ENCODE measurements around the gene TBC1D24.

TBC1D24 gene

GRCh38 chr16:2512735-2513404 is 37.9 kb downstream of the TBC1D24 start:
- DNase-seq (ENCODE audit: low read depth), result peak; percentile 41
- H3K4me3 ChIP-seq (ENCODE audit: low read depth, low read length), result no peak overlapping the region
- TF ChIP-seq MAX (IDR thresholded peaks at IDR 0.05; ENCODE audit: low read depth, low read length) (no peak), POLR2A (IDR thresholded peaks at IDR 0.05; ENCODE audit: extremely low read depth, insufficient read length) (no peak), MYC (IDR thresholded peaks at IDR 0.05; ENCODE audit: low read depth, low read length) (no peak)
- TF ChIP-seq, protein P1, sequence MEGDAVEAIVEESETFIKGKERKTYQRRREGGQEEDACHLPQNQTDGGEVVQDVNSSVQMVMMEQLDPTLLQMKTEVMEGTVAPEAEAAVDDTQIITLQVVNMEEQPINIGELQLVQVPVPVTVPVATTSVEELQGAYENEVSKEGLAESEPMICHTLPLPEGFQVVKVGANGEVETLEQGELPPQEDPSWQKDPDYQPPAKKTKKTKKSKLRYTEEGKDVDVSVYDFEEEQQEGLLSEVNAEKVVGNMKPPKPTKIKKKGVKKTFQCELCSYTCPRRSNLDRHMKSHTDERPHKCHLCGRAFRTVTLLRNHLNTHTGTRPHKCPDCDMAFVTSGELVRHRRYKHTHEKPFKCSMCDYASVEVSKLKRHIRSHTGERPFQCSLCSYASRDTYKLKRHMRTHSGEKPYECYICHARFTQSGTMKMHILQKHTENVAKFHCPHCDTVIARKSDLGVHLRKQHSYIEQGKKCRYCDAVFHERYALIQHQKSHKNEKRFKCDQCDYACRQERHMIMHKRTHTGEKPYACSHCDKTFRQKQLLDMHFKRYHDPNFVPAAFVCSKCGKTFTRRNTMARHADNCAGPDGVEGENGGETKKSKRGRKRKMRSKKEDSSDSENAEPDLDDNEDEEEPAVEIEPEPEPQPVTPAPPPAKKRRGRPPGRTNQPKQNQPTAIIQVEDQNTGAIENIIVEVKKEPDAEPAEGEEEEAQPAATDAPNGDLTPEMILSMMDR (IDR thresholded peaks at IDR 0.05; ENCODE audit: low read depth, low read length), result peak; percentile 12

- TF ChIP-seq, protein P1 (IDR thresholded peaks at IDR 0.05; ENCODE audit: low read depth, low read length), result no peak
- TF ChIP-seq MAX (IDR thresholded peaks at IDR 0.05; ENCODE audit: low read depth, low read length), result peak; percentile 71
- TF ChIP-seq MYC (IDR thresholded peaks at IDR 0.05; ENCODE audit: low read depth, low read length), result peak; percentile 30; the same call in 1 of the 2 replicates
- TF ChIP-seq POLR2A (IDR thresholded peaks at IDR 0.05; ENCODE audit: extremely low read depth, insufficient read length), result peak; percentile 65
- peak within 1 kb of the TSS; percentile 78 for H3K4me3 ChIP-seq (ENCODE audit: low read depth, low read length)
- peak; percentile 90 for DNase-seq (ENCODE audit: low read depth)
Measured at GRCh38 chr16:2513405-2514332, 38.7 kb downstream of the TBC1D24 start, which contains the start of gene ATP6V0C. TSS of gene ATP6V0C (plus strand) at chr16:2513952. CDS start at chr16:2514104, 152 bp downstream.

DNA sequence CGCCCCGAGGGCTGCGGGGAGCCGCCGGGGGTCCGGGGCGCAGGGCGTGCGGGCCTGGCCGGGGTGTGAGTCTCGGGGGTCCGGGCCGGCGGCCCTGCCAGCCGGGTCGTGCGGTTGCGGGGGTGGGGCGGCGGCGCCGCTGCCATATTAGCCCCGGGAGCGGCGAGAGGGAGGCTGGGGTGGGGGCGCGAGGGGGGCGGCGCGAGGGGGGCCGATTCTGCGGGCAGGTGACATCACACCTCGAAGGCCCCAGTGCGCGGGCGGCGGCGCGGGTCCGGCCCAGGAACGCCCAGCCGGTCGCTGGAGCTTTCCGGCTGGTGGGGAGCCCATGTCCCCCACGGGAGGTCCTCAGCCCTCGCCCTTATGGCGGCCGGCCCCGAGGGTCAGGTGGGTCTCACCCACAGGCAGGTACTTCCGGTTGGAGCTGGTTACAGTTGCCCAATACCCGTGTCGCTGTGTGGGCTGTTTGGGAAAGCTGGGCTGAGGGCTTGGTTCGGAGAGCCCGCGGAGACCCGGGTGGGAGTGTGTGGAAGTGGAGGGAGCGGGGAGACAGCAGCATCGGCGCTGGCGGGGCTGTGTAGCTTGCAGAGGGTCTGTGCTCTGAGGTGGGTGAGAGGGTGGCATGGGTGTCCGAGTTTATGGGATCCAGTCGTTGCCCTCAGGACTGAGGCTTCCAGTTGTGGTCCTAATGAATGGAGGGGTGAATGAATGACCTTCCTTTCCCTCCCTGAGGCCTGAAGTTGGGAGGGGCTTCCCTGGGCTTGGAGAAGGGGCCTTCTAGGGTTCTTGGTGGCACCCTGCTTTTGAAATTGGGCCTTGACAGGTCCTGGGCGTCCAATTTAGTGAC is 39.6 kb downstream of the TBC1D24 start:
- TF ChIP-seq, protein P1 (IDR thresholded peaks at IDR 0.05; ENCODE audit: low read depth, low read length), result no peak
- TF ChIP-seq MAX (IDR thresholded peaks at IDR 0.05; ENCODE audit: low read depth, low read length) (no peak), POLR2A (IDR thresholded peaks at IDR 0.05; ENCODE audit: extremely low read depth, insufficient read length) (no peak), MYC (IDR thresholded peaks at IDR 0.05; ENCODE audit: low read depth, low read length) (no peak)

GRCh38 chr16:2515180-2515851 is 40.4 kb downstream of the TBC1D24 start:
- no peak for TF ChIP-seq MAX (IDR thresholded peaks at IDR 0.05; ENCODE audit: low read depth, low read length)
- TF ChIP-seq, protein P1 (IDR thresholded peaks at IDR 0.05; ENCODE audit: low read depth, low read length), result no peak
- TF ChIP-seq MYC (IDR thresholded peaks at IDR 0.05; ENCODE audit: low read depth, low read length), result no peak
- TF ChIP-seq POLR2A (IDR thresholded peaks at IDR 0.05; ENCODE audit: extremely low read depth, insufficient read length), result no peak
- peak overlapping the region; percentile 78 for H3K4me3 ChIP-seq (ENCODE audit: low read depth, low read length)
- DNase-seq (ENCODE audit: low read depth), result peak; percentile 63

More for the DNA sequence above, 39.6 kb downstream of the TBC1D24 start:
- peak overlapping the region; percentile 78 for H3K4me3 ChIP-seq (ENCODE audit: low read depth, low read length)
- peak; percentile 45 for DNase-seq (ENCODE audit: low read depth)
